IPS-15b (cell line): Measurements from ENCODE around the gene BLOC1S4.

ENCODE experiments used
- H3K27me3 ChIP-seq: one replicate; pipeline ENCODE4 v1.6.1; 2013; ENCODE audit warnings: low read length; ENCODE audit not compliant: control insufficient read depth, insufficient read depth
- H3K36me3 ChIP-seq: one replicate; pipeline ENCODE4 v1.6.1; 2013; ENCODE audit warnings: low read length; ENCODE audit not compliant: control insufficient read depth, insufficient read depth
- H3K4me1 ChIP-seq: one replicate; pipeline ENCODE4 v1.6.1; 2013; ENCODE audit warnings: mild to moderate bottlenecking, low read length; ENCODE audit not compliant: control insufficient read depth, insufficient read depth
- H3K4me3 ChIP-seq: one replicate; pipeline ENCODE4 v1.5.1; 2013; ENCODE audit warnings: low read depth, low read length
- H3K9ac ChIP-seq: one replicate; pipeline ENCODE4 v1.6.1; 2013; ENCODE audit warnings: low read depth, mild to moderate bottlenecking, low read length
- H3K9me3 ChIP-seq: one replicate; pipeline ENCODE4 v1.6.1; 2013; ENCODE audit warnings: mild to moderate bottlenecking, low read length; ENCODE audit not compliant: control insufficient read depth, insufficient read depth

The BLOC1S4 gene

DNA sequence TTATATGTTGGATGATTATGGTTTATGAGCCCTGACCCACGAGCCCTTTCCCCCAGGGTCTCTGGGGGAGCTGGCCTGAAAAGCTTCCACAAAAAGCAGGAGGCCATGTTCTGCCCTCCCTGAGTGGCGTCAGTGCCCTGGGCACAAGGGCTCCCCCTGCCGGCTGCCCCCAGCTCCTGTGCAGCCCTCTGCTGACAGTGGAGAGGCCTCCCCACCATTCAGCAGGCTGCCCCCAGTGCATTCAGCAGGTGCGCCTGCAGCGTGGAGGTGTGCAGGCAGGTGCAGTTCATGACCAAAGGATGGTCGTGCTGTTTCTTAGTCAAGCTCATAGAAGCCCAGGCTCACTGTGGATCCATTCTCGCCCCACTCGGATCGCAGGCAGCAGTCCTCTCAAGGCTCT, 34.8 kb upstream of the BLOC1S4 start:
- Histone ChIP-seq H3K4me3 (no peak overlapping the region), H3K9me3 (no peaks in the 10 kb centered on the region), H3K27me3 (no peaks in the 10 kb centered on the region), H3K9ac (no peak overlapping the region), H3K36me3 (no peaks in the 10 kb centered on the region), H3K4me1 (no peaks in the 10 kb centered on the region)

- Histone ChIP-seq H3K4me1 (no peaks in the 10 kb centered on the region), H3K27me3 (no peaks in the 10 kb centered on the region), H3K9ac (no peak overlapping the region), H3K9me3 (no peaks in the 10 kb centered on the region), H3K4me3 (no peak overlapping the region), H3K36me3 (no peaks in the 10 kb centered on the region)
Observed at GRCh38 chr4:6682862-6683590, 32.9 kb upstream of the BLOC1S4 start.

DNA sequence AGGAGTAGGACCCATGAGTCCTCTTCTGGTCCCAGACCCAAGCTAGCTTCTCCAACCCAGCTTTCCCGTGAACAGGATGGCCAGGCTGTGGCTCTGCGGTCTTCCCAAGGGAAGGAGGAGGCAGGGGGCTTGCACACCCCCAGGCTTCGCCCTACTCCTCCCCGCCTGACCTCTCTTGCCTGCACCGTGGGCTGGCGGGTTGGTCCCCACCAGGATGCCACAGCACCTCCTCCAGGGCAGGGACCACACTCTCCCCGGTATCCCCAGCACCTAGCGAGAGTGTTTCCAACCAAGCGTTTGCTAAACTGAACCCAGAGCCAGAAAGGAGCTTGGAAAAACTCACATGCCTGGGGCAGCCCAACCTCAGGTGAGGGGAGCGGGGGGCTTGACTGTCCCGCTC, 31.3 kb upstream of the BLOC1S4 start:
- Histone ChIP-seq H3K9ac (no peak overlapping the region), H3K4me3 (no peak overlapping the region), H3K4me1 (no peaks in the 10 kb centered on the region)

DNA sequence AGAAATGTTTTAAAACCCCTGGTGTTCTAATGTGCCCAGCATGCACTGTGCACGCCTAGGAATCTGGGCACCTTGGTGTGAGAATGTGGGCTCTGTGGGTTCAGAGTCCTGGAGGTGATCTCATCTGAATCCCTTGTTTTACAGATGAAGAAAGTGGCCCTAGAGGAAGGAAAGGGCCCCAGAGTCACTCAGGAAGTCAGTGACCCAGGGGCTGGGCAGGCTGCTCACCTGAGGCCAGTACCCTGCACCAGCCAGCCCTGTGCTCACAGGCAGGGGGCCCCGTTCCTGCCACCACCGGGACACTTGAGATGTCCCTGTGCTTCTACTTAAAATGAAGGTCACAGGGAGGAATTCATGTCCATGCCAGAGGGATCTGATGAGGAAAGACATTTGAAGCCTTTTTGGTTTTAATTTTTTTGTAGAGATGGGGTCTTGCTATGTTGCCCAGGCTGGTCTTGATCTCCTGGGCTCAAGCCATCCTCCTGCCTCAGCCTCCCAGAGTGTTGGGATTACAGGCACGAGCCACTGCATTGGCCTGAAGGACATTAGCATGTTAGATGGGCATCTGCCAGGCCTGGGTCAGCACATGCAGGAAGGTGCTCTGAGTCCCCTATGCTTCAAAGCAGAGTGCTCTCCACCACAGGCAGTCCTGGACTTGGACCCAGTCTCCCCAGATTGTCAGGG, 29.7 kb upstream of the BLOC1S4 start:
- H3K9me3 ChIP-seq: no peaks in the 10 kb centered on the region
- H3K27me3 ChIP-seq: no peaks in the 10 kb centered on the region
- no peak overlapping the region for H3K9ac ChIP-seq
- no peaks in the 10 kb centered on the region for H3K36me3 ChIP-seq
- no peaks in the 10 kb centered on the region for H3K4me1 ChIP-seq
- no peak overlapping the region for H3K4me3 ChIP-seq

More for the DNA sequence above, 31.3 kb upstream of the BLOC1S4 start:
- Histone ChIP-seq H3K27me3 (no peaks in the 10 kb centered on the region), H3K9me3 (no peaks in the 10 kb centered on the region), H3K36me3 (no peaks in the 10 kb centered on the region)

GRCh38 chr4:6687947-6688878, 27.8 kb upstream of the BLOC1S4 start:
- no peaks in the 10 kb centered on the region for H3K36me3 ChIP-seq
- H3K4me1 ChIP-seq: no peaks in the 10 kb centered on the region
- no peaks in the 10 kb centered on the region for H3K27me3 ChIP-seq
- no peak overlapping the region for H3K9ac ChIP-seq
- no peak overlapping the region for H3K4me3 ChIP-seq
- H3K9me3 ChIP-seq: no peaks in the 10 kb centered on the region

DNA sequence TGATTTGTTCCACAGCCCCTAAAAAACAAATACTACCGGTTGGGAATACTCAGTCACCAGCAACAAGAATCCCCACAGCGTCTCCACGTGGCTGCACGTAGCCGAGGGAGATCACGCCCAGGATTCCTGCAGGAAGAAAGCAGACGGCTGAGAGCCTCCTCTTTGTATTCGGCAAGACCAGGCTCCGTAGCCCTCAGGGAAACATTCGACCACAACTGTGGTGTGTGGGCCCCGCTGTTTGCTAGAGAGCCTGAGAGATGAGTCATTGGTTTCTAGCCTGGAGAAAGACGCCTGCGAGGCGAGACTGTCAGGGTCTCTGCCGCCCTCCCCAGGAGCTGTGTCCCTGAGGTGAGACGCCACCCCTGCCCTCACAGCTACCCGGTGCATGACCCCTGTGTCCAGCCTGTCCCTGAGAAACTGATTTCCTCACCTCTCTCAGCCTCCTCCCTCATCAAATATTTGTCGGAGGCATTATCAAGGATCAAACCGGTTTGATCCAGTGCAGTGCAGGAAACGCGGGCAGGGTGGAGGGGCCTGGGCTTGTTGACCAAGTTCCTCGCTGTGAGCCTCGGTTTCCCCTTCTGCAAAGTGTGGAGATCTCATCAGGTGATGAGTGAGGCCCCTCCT, 27.0 kb upstream of the BLOC1S4 start:
- Histone ChIP-seq H3K36me3 (no peaks in the 10 kb centered on the region), H3K9me3 (no peaks in the 10 kb centered on the region), H3K27me3 (no peaks in the 10 kb centered on the region), H3K9ac (no peak overlapping the region), H3K4me3 (no peak overlapping the region), H3K4me1 (no peaks in the 10 kb centered on the region)

DNA sequence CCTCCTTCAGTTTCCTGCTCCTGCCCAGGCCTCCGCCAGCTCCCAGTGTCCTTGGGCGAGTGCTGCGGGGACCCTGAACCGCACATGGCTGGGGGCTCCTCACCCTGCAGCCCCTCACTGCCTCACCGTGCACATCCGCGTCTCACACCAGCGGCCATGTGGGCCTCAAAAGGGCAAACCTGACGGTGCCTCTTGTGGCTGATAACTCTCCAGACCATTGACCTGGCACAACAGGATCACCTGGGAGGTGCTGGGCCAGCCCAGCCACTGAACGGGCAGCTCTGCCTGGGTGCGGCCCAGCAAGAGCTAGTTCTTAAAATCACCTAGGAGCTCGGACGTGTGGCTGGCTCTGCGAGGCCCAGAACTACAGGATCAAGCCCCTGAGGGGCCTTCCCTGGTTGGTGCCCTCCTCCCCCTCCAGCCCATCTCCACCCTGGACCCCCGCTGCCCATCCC, 26.4 kb upstream of the BLOC1S4 start:
- Histone ChIP-seq H3K9ac (no peak overlapping the region), H3K36me3 (no peaks in the 10 kb centered on the region), H3K27me3 (no peaks in the 10 kb centered on the region), H3K9me3 (no peaks in the 10 kb centered on the region), H3K4me3 (no peak overlapping the region), H3K4me1 (no peaks in the 10 kb centered on the region)

DNA sequence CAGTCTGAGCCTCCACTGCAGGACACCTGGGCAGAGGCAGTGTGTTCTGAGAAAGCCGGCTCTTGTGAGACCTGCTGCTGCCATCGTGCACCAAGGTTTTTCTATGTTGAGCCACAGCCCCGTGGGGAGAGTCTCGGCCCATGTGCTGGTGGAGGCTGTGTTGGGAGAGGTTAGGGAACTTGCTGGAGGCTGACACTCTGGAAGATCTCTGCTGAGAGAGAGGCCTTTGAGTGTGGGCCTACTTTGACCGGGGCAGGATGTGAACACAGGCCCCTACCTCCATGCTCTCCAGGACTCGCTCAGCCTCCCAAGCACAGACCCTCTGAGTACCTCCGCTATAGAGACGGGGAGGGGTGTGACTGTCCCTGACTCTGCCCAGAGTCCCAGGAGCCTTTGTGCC, 23.6 kb upstream of the BLOC1S4 start:
- no peak overlapping the region for H3K9ac ChIP-seq
- H3K9me3 ChIP-seq: no peaks in the 10 kb centered on the region
- no peaks in the 10 kb centered on the region for H3K27me3 ChIP-seq
- no peaks in the 10 kb centered on the region for H3K4me1 ChIP-seq
- no peak overlapping the region for H3K4me3 ChIP-seq
- no peaks in the 10 kb centered on the region for H3K36me3 ChIP-seq

DNA sequence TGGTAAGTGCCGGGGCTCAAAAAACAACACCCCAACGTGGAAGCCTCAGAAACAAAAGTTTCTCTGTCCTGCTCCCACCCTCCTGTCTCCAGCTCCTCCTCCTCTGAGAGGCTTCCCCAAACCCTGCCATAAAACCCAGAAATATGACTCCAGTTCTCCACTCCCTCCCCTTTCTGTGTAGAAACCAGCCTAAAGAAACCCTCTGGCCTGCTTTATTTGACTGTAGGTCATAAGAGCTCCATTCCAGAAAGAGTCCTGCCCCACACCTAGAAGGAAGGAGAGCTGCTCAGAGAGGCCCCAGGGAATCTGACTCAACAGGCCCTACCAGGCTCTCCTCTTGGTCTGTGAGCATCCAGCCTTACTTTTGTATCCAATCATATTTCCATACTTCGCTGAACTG, 23.2 kb upstream of the BLOC1S4 start:
- Histone ChIP-seq H3K4me1 (no peaks in the 10 kb centered on the region), H3K9ac (no peak overlapping the region), H3K36me3 (no peaks in the 10 kb centered on the region), H3K27me3 (no peaks in the 10 kb centered on the region), H3K9me3 (no peaks in the 10 kb centered on the region), H3K4me3 (no peak overlapping the region)

DNA sequence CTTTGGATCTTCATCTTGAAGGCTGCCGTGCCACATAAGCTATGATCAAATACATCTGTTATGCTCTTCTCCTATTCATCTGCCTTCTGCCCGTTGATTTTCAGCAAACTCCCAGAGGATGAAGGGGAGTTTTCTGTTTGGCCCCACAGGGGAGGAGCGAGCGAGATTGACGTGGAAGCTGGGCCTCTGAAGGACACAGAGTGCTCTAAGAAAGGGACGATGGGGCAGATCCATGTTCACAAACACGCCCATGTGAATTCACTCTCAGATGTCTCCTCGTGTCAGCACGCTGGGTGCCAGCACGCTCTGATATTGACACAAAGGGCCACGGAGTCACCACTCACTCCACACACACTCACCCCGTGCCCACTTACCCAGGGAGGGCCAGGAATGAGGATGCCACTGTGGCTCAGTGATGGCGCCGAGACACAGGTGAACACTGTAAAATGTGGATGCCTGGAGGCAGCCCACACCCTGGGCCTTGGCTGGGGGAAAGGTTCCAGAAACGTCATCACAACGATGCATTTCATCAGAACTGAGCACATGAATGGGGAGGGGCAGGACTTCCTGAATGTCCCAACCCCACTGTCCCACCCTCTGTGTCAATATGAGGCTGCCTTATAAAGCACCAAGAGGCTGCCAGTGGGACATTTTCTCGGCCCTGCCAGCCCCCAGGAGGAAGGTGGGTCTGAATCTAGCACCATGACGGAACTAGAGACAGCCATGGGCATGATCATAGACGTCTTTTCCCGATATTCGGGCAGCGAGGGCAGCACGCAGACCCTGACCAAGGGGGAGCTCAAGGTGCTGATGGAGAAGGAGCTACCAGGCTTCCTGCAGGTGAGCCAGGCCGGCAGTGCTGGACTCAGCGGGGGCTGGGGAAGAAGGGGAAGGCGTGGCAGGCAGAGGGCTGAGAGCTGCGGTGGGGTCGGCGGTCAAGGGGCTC, 22.5 kb upstream of the BLOC1S4 start, which contains the start of gene S100P:
Gene S100P (plus strand): TSS at position 648 of the 946 bp plus-strand sequence. CDS start 55 bp downstream, at position 703.
- H3K9ac ChIP-seq: no peak within 1 kb of the TSS
- no peaks in the 10 kb centered on the region for H3K4me1 ChIP-seq
- no peaks in the 10 kb centered on the region for H3K9me3 ChIP-seq
- no peak within 1 kb of the TSS for H3K4me3 ChIP-seq
- H3K36me3 ChIP-seq: no peaks in the 10 kb centered on the region
- H3K27me3 ChIP-seq: no peaks in the 10 kb centered on the region
